Colonic mucosa (tissue), 4 donors: Measurements from ENCODE around the gene CFAP92. TPM values are rescaled to one million over a fixed set of nuclear protein-coding genes. Genes with fewer than 3 reads are reported as not detected.

Experiments used
- DNase-seq: peaks from one replicate; pipeline ENCODE4 v3.0.0-alpha.2; 2020
- H3K27ac ChIP-seq: fragments of 200-600 bp; one replicate; pipeline ENCODE4 v1.8.0; 2021
- H3K27me3 ChIP-seq: fragments of 200-600 bp; one replicate; pipeline ENCODE4 v1.8.0; 2021
- H3K36me3 ChIP-seq: fragments of 200-600 bp; one replicate; pipeline ENCODE4 v1.8.0; 2021
- H3K4me1 ChIP-seq: fragments of 200-600 bp; one replicate; pipeline ENCODE4 v1.8.0; 2021; ENCODE audit warnings: mild to moderate bottlenecking
- H3K4me3 ChIP-seq: fragments of 200-600 bp; one replicate; pipeline ENCODE4 v1.8.0; 2021
- H3K9ac ChIP-seq, 2 donors: one replicate each; pipeline ENCODE4 v1.7.0; 2013; ENCODE audit warnings: control low read depth in 2 of 2, low read depth in 2 of 2, low read length in 2 of 2
- H3K9me3 ChIP-seq: fragments of 200-600 bp; one replicate; pipeline ENCODE4 v1.8.0; 2021
- intact Hi-C: fragments of 100-400 bp; cut with DNase I; formaldehyde crosslinking; loops from one replicate; pipeline ENCODE4 v1.14.1; 2022
- total RNA-seq, 2 donors: library from RNA; stranded (reverse); fragmentation: NEBNext Ultra II Directional in 1 of 2; extraction: Animal tissue kit (Norgen Biotek cat#: 25700) in 1 of 2; gene quantifications; one replicate each; pipeline ENCODE4 v1.2.1, GENCODE V29; 2021
- TF ChIP-seq, protein P1 (sequence below): fragments of 200-600 bp; IDR thresholded peaks from one replicate; pipeline ENCODE4 v1.8.0; 2022; ENCODE audit warnings: antibody characterized with exemption, mild to moderate bottlenecking
- donor health status: healthy.
- donor health status: DM: no; HTN: no; CAD: no.
- donor health status: DM: no; HTN: no; CAD: no.

CFAP92 gene
- total RNA-seq, 2 donors from 2014 or later, result 0.77 to 1.2 TPM

DNA sequence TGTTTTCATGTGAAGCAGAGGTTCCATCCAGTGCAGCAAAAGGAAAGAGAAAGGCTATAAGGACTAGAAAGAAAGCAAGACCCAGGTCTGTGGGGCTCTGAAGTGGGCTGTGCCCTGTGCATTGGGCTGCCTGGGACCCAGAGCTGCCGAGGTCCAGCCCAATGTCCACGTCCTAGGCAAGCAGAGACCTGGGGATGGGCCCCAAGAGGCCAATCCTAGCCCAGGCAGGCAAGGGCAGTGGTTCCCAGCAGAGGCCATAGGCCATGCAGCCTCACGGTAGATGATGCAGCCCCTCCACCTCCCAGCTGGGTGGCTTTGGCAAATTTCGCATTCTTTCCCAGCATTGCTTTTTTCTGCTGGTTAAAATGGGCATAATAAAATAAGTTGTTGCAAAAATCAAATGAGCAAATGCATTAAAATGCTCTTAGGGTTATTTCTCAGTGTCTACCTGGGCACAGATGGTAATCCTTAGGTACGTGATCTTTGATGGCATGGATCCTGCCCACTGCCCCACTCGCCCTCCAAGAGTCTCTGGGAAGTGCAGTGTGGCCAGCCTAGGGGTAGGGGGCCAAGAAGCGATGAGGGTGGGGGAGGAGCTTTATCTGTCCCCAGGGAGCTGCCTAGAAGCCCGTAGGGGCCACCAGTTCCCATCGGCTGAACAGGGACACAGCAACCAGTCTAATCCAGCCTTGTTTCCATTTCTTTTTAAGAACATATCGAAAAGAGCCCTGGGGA lies 44.4 kb upstream of the CFAP92 start:
- no peaks in the 10 kb centered on the region for H3K36me3 ChIP-seq
- DNase-seq, result no peak
- no peaks in the 10 kb centered on the region for H3K4me1 ChIP-seq
- H3K9ac ChIP-seq, result no peak overlapping the region
- TF ChIP-seq, protein P1, sequence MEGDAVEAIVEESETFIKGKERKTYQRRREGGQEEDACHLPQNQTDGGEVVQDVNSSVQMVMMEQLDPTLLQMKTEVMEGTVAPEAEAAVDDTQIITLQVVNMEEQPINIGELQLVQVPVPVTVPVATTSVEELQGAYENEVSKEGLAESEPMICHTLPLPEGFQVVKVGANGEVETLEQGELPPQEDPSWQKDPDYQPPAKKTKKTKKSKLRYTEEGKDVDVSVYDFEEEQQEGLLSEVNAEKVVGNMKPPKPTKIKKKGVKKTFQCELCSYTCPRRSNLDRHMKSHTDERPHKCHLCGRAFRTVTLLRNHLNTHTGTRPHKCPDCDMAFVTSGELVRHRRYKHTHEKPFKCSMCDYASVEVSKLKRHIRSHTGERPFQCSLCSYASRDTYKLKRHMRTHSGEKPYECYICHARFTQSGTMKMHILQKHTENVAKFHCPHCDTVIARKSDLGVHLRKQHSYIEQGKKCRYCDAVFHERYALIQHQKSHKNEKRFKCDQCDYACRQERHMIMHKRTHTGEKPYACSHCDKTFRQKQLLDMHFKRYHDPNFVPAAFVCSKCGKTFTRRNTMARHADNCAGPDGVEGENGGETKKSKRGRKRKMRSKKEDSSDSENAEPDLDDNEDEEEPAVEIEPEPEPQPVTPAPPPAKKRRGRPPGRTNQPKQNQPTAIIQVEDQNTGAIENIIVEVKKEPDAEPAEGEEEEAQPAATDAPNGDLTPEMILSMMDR, result no peak
- H3K4me3 ChIP-seq, result no peak overlapping the region
- no peaks in the 10 kb centered on the region for H3K27me3 ChIP-seq
- intact Hi-C loops, result no loop called here
- no peaks in the 10 kb centered on the region for H3K9me3 ChIP-seq
- no peak overlapping the region for H3K27ac ChIP-seq

DNA sequence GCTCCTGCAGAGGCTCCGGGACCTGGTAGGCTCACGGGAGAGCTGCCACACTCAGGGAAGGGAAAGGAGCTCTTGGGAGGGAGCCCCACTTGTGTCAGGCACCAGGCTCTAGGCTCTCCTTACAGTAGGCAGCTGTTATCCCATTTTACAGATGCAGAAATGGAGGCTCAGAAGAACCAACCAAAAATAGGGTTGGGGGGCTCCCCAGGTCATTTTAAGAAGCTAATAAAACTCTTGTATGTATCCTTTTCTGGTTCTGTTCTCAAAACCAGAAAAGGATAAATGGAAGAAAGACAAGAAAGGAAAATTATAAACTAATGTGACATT lies 43.2 kb upstream of the CFAP92 start:
- H3K27ac ChIP-seq, result no peak overlapping the region
- H3K9ac ChIP-seq, result no peak overlapping the region
- H3K4me3 ChIP-seq, result no peak overlapping the region
- DNase-seq, result no peak
- intact Hi-C loops, result no loop called here
- H3K36me3 ChIP-seq, result no peaks in the 10 kb centered on the region
- H3K9me3 ChIP-seq, result no peaks in the 10 kb centered on the region
- TF ChIP-seq, protein P1, result no peak
- H3K27me3 ChIP-seq, result no peaks in the 10 kb centered on the region
- no peaks in the 10 kb centered on the region for H3K4me1 ChIP-seq

DNA sequence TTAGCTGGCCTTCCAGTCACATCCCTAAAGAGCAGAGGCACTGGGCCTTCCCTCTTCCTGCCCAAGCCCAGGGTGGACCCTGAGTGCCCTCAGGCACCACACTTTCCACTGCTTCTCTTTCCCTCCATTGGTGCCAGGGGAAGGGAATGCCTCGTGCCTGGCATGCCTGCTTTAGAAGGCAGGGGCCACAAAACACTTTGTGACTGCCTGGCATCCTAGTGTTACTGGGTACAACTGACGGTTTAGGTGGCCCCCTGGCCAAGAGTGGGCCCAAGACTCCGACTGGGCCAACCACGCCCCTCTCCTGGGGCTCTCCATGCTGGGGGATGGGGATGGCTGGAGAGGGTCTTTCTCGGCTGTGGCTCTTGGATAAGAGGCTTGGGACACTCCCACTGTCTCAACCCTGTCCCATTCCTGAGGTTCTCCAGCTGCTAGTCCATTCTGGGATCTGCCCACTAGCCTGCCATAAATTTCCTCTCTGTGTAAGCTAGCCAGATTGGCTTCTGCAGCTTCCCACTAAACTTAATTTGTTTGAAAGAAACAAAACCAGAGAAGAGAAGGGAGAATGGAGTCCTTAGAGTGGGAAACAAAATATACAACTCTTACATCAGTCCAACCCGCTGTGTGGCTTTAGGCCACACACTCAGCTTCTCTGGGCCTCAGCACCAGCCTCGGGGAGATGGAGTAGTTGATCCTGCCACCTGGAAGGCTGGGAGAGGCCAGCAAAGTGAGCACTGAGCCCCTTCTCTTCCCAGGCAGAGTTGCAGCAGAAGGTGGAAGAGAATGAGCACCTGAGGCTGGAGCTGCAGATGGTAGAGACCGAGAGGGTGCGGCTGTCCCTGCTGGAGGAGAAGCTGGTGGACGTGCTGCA lies 42.6 kb upstream of the CFAP92 start:
- H3K27me3 ChIP-seq, result no peaks in the 10 kb centered on the region
- intact Hi-C loops, result no loop called here
- TF ChIP-seq, protein P1, result no peak
- no peak overlapping the region for H3K4me3 ChIP-seq
- H3K36me3 ChIP-seq, result no peaks in the 10 kb centered on the region
- no peak overlapping the region for H3K9ac ChIP-seq
- no peaks in the 10 kb centered on the region for H3K4me1 ChIP-seq
- H3K9me3 ChIP-seq, result no peaks in the 10 kb centered on the region
- no peak overlapping the region for H3K27ac ChIP-seq
- no peak for DNase-seq

DNA sequence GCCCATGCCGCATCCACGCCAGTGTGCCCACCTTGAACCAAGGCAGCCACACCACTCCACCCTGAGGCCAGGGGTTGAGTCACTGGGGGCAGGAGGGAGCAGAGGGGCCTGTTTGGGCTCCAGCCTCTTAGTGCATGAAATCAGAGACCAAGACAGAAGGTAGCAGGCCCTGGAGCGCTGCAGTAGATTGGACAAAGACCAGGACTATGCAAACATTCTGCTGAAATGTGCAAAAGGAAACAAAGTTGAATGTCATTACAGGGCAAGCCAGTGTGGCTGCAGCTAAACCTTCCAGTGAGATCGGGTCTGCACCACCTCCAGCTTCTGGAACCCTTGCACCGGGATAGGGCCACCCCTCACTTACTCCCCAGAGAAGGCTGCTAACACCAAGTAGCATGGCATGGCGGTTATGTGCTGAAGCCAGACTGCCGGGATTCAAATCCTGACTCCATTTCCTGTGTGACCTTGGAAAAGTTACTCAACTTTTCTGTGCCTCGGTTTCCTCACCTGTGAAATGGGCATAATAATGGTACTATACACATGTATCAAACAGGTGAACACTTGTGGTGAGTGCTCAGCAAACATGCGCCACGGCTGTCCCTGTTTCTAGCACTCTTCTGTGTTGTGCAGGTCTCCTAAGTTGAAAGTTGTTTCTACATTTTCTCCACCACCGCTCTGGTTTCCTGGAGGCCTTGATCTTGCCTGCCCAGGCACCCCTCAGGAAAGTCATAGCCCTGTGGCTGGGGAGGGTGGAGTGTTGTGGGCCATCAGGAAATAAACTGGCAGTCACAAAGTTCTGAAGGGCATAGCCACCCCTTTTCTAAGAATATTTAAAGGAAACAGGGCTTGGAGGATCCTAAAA lies 41.7 kb upstream of the CFAP92 start:
- TF ChIP-seq, protein P1, result no peak
- DNase-seq, result no peak
- intact Hi-C loops, result no loop called here
- Histone ChIP-seq H3K36me3 (no peaks in the 10 kb centered on the region), H3K9me3 (no peaks in the 10 kb centered on the region), H3K4me1 (no peaks in the 10 kb centered on the region), H3K27ac (no peak overlapping the region), H3K4me3 (no peak overlapping the region), H3K9ac (no peak overlapping the region), H3K27me3 (no peaks in the 10 kb centered on the region)

DNA sequence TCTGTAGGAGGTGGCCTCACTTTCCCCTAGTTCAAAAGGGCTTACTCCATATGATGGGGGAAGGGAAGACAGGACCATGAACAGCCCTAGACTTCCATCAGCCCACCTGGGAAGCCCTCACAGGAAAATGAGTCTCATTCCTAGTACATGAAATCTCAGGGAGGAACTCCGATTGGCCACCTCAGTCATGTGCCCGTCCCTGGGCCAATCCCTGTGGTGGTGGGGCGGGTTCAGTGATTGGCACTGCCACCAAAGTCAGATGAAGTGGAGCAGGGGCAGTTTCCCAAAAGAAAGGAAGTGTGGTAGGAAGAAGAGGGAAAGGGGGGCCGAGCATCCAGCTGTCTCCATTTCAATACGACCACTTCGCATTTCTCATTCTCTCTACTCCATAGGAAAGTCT lies 40.8 kb upstream of the CFAP92 start:
- intact Hi-C loops, result no loop called here
- H3K9ac ChIP-seq, result no peak overlapping the region
- no peak for DNase-seq
- H3K27ac ChIP-seq, result no peak overlapping the region
- no peaks in the 10 kb centered on the region for H3K9me3 ChIP-seq
- H3K36me3 ChIP-seq, result no peaks in the 10 kb centered on the region
- no peaks in the 10 kb centered on the region for H3K4me1 ChIP-seq
- no peaks in the 10 kb centered on the region for H3K27me3 ChIP-seq
- TF ChIP-seq, protein P1, result no peak
- H3K4me3 ChIP-seq, result no peak overlapping the region
